ENCODE data around the gene MCTP1. TPM values are rescaled to one million over a fixed set of nuclear protein-coding genes. Genes with fewer than 3 reads are reported as not detected.

The MCTP1 gene
- total RNA-seq, 1 donor from 2014 or later, result 1.7 TPM

- Mint-ChIP-seq H3K27ac (ENCODE audit: unreplicated experiment) (no peak overlapping the region), H3K4me3 (no peak overlapping the region), H3K36me3 (ENCODE audit: low read depth) (no peaks in the 10 kb centered on the region), H3K4me1 (no peaks in the 10 kb centered on the region), H3K9me3 (no peaks in the 10 kb centered on the region), H3K27me3 (ENCODE audit: low read depth) (no peaks in the 10 kb centered on the region)
- TF ChIP-seq CTCF (conservative IDR thresholded peaks at IDR 0.05), result no peak
- no peak for DNase-seq (ENCODE audit: low read depth, low spot score)
Observed at GRCh38 chr5:95223566-95224258, 61.2 kb downstream of the MCTP1 start.

- H3K9me3 Mint-ChIP-seq, result no peaks in the 10 kb centered on the region
- DNase-seq (ENCODE audit: low read depth, low spot score), result no peak
- no peaks in the 10 kb centered on the region for H3K4me1 Mint-ChIP-seq
- no peaks in the 10 kb centered on the region for H3K36me3 Mint-ChIP-seq (ENCODE audit: low read depth)
- no peak overlapping the region for H3K27ac Mint-ChIP-seq (ENCODE audit: unreplicated experiment)
- no peak for TF ChIP-seq CTCF (conservative IDR thresholded peaks at IDR 0.05)
- no peak overlapping the region for H3K4me3 Mint-ChIP-seq
- H3K27me3 Mint-ChIP-seq (ENCODE audit: low read depth), result no peaks in the 10 kb centered on the region
Observed at GRCh38 chr5:95222836-95223235, 62.1 kb downstream of the MCTP1 start.

GRCh38 chr5:95221234-95221633 lies 63.7 kb downstream of the MCTP1 start:
- H3K4me1 Mint-ChIP-seq, result no peaks in the 10 kb centered on the region
- DNase-seq (ENCODE audit: low read depth, low spot score), result no peak
- no peaks in the 10 kb centered on the region for H3K27me3 Mint-ChIP-seq (ENCODE audit: low read depth)
- TF ChIP-seq CTCF (conservative IDR thresholded peaks at IDR 0.05), result no peak
- H3K9me3 Mint-ChIP-seq, result no peaks in the 10 kb centered on the region
- no peaks in the 10 kb centered on the region for H3K36me3 Mint-ChIP-seq (ENCODE audit: low read depth)
- no peak overlapping the region for H3K4me3 Mint-ChIP-seq
- no peak overlapping the region for H3K27ac Mint-ChIP-seq (ENCODE audit: unreplicated experiment)

- no peaks in the 10 kb centered on the region for H3K9me3 Mint-ChIP-seq
- no peaks in the 10 kb centered on the region for H3K36me3 Mint-ChIP-seq (ENCODE audit: low read depth)
- no peaks in the 10 kb centered on the region for H3K4me1 Mint-ChIP-seq
- H3K4me3 Mint-ChIP-seq, result no peak overlapping the region
- no peak for TF ChIP-seq CTCF (conservative IDR thresholded peaks at IDR 0.05)
- H3K27ac Mint-ChIP-seq (ENCODE audit: unreplicated experiment), result no peak overlapping the region
- DNase-seq (ENCODE audit: low read depth, low spot score), result no peak
- H3K27me3 Mint-ChIP-seq (ENCODE audit: low read depth), result no peaks in the 10 kb centered on the region
Observed at GRCh38 chr5:95220381-95220780, 64.5 kb downstream of the MCTP1 start.

GRCh38 chr5:95219411-95219810 lies 65.5 kb downstream of the MCTP1 start:
- H3K36me3 Mint-ChIP-seq (ENCODE audit: low read depth), result no peaks in the 10 kb centered on the region
- TF ChIP-seq CTCF (conservative IDR thresholded peaks at IDR 0.05), result no peak
- peaks cover 2% of the 10 kb centered on the region for H3K9me3 Mint-ChIP-seq
- H3K27me3 Mint-ChIP-seq (ENCODE audit: low read depth), result no peaks in the 10 kb centered on the region
- no peak overlapping the region for H3K27ac Mint-ChIP-seq (ENCODE audit: unreplicated experiment)
- no peaks in the 10 kb centered on the region for H3K4me1 Mint-ChIP-seq
- H3K4me3 Mint-ChIP-seq, result no peak overlapping the region
- no peak for DNase-seq (ENCODE audit: low read depth, low spot score)

Measured in neural crest cell (in vitro differentiated cells).